MCF 10A (cell line): ENCODE results near the gene CYB5D1. TPM values are rescaled to one million over a fixed set of nuclear protein-coding genes. Genes with fewer than 3 reads are reported as not detected.

Experiments
- BruUV-seq: library from RNA; stranded (reverse); fragments of 400-500 nt; replicated peaks from 2 replicates; lab custom pipeline; 2021; lab: Mats Ljungman, UMichigan
- CTCF ChIA-PET: fragments of 300-600 bp; sonication (Branson Sonifier 250); formaldehyde crosslinking; extraction: SDS; loops from one replicate; lab custom pipeline; 2021; ENCODE audit warnings: antibody characterized with exemption, inconsistent platforms; lab: Yijun Ruan, JAX
- POLR2A ChIA-PET: fragments of 300-600, 350-650 bp; sonication (Branson Sonifier 250); formaldehyde crosslinking; extraction: SDS; loops from one replicate; lab custom pipeline; 2020; ENCODE audit warnings: antibody characterized with exemption, inconsistent platforms; lab: Yijun Ruan, JAX
- DNase-seq: peaks from one replicate; pipeline ENCODE4 v3.0.0-alpha.2; 2018; ENCODE audit not compliant: unreplicated experiment
- H3K27ac Mint-ChIP-seq: one replicate; pipeline ENCODE4 v1.8.0; 2022; ENCODE audit warnings: mild to moderate bottlenecking, low read depth, mixed read lengths; ENCODE audit not compliant: unreplicated experiment
- H3K27me3 Mint-ChIP-seq: one replicate; pipeline ENCODE4 v1.8.0; 2022; ENCODE audit warnings: mixed read lengths; ENCODE audit not compliant: insufficient read depth, unreplicated experiment
- H3K36me3 Mint-ChIP-seq: one replicate; pipeline ENCODE4 v1.8.0; 2022; ENCODE audit warnings: mild to moderate bottlenecking, moderate library complexity, mixed read lengths; ENCODE audit not compliant: insufficient read depth, unreplicated experiment
- H3K4me1 Mint-ChIP-seq: one replicate; pipeline ENCODE4 v1.8.0; 2022; ENCODE audit warnings: mixed read lengths; ENCODE audit not compliant: insufficient read depth, unreplicated experiment
- H3K4me3 Mint-ChIP-seq: one replicate; pipeline ENCODE4 v1.8.0; 2022; ENCODE audit warnings: mild to moderate bottlenecking, moderate library complexity, mixed read lengths; ENCODE audit not compliant: unreplicated experiment
- H3K9me3 Mint-ChIP-seq: one replicate; pipeline ENCODE4 v1.8.0; 2022; ENCODE audit warnings: mixed read lengths; ENCODE audit not compliant: unreplicated experiment
- intact Hi-C: fragments of 100-400 bp; cut with micrococcal nuclease; formaldehyde crosslinking; loops from 2 replicates; pipeline ENCODE4 v1.14.1; 2022
- total RNA-seq: library from RNA; stranded (reverse); gene quantifications from 2 replicates; pipeline ENCODE4 v1.2.3, GENCODE V29; 2022
- TF ChIP-seq, protein P1 (sequence below): fragments of 200-600 bp; IDR thresholded peaks from one replicate; pipeline ENCODE4 v1.8.0; 2022; ENCODE audit warnings: antibody characterized with exemption, mild to moderate bottlenecking; ENCODE audit not compliant: unreplicated experiment

CYB5D1 gene
- total RNA-seq, 1 experiment from 2014 or later = 23.1 TPM

DNA sequence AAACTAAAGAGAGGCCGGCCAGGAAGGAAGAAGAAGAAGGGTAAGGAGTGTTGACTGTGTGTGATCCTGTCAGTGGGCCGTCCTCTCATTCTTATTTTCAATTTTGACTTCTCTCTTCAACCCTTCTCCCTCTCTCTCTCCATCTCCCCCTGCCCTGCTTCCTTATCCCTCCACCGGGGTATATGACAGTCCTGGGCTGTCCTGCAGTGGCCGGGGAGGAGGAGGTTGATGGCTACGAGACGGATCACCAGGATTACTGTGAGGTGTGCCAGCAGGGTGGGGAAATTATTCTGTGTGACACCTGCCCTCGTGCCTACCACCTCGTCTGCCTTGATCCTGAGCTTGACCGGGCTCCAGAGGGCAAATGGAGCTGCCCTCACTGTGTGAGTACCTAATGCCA lies 36.4 kb downstream of the CYB5D1 start:
- DNase-seq = no peak
- ChIA-PET POLR2A (no interaction called here), CTCF (no interaction called here)
- Mint-ChIP-seq H3K4me1 (peaks cover 4% of the 10 kb centered on the region), H3K36me3 (peaks cover 90% of the 10 kb centered on the region), H3K9me3 (no peaks in the 10 kb centered on the region), H3K4me3 (no peak overlapping the region), H3K27ac (peak overlapping the region; percentile 49), H3K27me3 (no peaks in the 10 kb centered on the region)
- TF ChIP-seq, protein P1, sequence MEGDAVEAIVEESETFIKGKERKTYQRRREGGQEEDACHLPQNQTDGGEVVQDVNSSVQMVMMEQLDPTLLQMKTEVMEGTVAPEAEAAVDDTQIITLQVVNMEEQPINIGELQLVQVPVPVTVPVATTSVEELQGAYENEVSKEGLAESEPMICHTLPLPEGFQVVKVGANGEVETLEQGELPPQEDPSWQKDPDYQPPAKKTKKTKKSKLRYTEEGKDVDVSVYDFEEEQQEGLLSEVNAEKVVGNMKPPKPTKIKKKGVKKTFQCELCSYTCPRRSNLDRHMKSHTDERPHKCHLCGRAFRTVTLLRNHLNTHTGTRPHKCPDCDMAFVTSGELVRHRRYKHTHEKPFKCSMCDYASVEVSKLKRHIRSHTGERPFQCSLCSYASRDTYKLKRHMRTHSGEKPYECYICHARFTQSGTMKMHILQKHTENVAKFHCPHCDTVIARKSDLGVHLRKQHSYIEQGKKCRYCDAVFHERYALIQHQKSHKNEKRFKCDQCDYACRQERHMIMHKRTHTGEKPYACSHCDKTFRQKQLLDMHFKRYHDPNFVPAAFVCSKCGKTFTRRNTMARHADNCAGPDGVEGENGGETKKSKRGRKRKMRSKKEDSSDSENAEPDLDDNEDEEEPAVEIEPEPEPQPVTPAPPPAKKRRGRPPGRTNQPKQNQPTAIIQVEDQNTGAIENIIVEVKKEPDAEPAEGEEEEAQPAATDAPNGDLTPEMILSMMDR = no peak
- BruUV-seq = no TSS peak
- intact Hi-C loops = no loop called here

DNA sequence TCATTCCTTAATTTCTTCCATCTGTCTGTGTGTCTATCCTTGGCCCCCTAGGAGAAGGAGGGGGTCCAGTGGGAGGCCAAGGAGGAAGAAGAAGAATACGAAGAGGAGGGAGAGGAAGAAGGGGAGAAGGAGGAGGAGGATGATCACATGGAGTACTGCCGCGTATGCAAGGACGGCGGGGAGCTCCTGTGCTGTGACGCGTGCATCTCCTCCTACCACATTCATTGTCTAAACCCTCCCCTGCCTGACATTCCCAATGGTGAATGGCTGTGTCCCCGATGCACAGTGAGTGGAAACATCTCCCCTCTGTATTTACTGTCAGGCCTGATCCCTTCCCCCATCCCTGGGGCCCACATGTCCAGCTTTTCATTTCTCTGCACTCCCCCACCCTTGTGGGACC lies 37.1 kb downstream of the CYB5D1 start:
- Mint-ChIP-seq H3K27ac (no peak overlapping the region), H3K9me3 (no peaks in the 10 kb centered on the region), H3K4me1 (peaks cover 4% of the 10 kb centered on the region), H3K36me3 (peaks cover 90% of the 10 kb centered on the region), H3K4me3 (no peak overlapping the region), H3K27me3 (no peaks in the 10 kb centered on the region)
- TSS peak; percentile 32 for BruUV-seq
- intact Hi-C loops = no loop called here
- CTCF ChIA-PET = interaction anchor here (0.5 to 0.6 kb wide), 2 partner anchors 41 to 1078 kb away, joined by 4 to 6 read pairs; no protein-coding TSS in a partner anchor
- POLR2A ChIA-PET = no interaction called here
- TF ChIP-seq, protein P1 = no peak
- no peak for DNase-seq

DNA sequence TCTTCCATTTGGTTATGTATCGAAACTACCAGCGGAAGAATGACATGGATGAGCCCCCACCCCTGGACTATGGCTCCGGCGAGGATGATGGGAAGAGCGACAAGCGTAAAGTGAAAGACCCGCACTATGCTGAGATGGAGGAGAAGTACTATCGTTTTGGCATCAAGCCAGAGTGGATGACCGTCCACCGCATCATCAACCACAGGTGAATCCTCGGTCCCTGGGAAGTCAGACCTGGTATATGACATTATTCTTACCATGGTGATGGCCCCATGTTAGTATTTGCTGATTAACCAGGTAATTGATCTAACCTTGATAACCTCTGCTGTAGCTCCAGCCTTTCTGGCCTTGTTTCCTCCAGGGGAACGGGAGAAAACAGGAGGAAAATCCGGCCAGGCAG lies 39.3 kb downstream of the CYB5D1 start:
- Mint-ChIP-seq H3K36me3 (peaks cover 90% of the 10 kb centered on the region), H3K9me3 (no peaks in the 10 kb centered on the region), H3K4me3 (no peak overlapping the region), H3K27me3 (no peaks in the 10 kb centered on the region), H3K27ac (no peak overlapping the region), H3K4me1 (peaks cover 4% of the 10 kb centered on the region)
- POLR2A ChIA-PET = interaction anchor here (0.6 to 1.2 kb wide), 2 partner anchors 9 to 145 kb away, joined by 3 read pairs; no protein-coding TSS in a partner anchor
- CTCF ChIA-PET = interaction anchor here (0.6 to 2.8 kb wide), 17 partner anchors 8 to 408 kb away, joined by 3 to 60 read pairs (median 4); partner anchors contain the start of gene CHD3
- intact Hi-C loops = loop anchor here (1.0 kb wide), 1 partner anchor 35 kb away; no protein-coding TSS in a partner anchor
- DNase-seq = no peak
- BruUV-seq = no TSS peak
- TF ChIP-seq, protein P1 = no peak

DNA sequence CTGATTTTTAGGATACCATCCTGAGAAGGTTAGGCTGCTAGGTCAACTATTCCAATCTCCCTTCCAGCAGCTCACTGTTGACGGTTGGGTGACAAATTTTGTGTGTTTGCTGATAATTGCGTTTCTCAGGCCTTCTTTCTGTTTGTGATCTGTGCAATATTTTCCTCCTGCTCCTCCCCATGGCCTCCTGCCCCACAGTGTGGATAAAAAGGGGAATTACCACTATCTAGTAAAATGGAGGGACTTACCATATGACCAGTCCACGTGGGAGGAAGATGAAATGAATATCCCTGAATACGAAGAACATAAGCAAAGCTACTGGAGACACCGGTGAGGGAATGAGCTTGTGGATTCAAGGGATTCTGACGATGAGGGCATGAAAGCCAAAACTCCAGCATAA lies 40.0 kb downstream of the CYB5D1 start:
- Mint-ChIP-seq H3K27ac (no peak overlapping the region), H3K27me3 (no peaks in the 10 kb centered on the region), H3K4me1 (peaks cover 4% of the 10 kb centered on the region), H3K36me3 (peaks cover 90% of the 10 kb centered on the region), H3K9me3 (no peaks in the 10 kb centered on the region), H3K4me3 (no peak overlapping the region)
- ChIA-PET CTCF (interaction anchor here (0.6 to 5.0 kb wide), 21 partner anchors 9 to 407 kb away, joined by 3 to 60 read pairs (median 4); partner anchors contain the start of genes CHD3 and HES7), POLR2A (interaction anchor here (0.6 to 0.7 kb wide), 3 partner anchors 93 to 170 kb away, joined by 3 read pairs; no protein-coding TSS in a partner anchor)
- peak; percentile 51 for DNase-seq
- TF ChIP-seq, protein P1 = peak; percentile 51
- intact Hi-C loops = loop anchor here (1.0 kb wide), 1 partner anchor 35 kb away; no protein-coding TSS in a partner anchor
- no TSS peak for BruUV-seq
